Amniotic stem cell (primary cell): ENCODE measurements around the gene TRDMT1.
A peak's percentile ranks its signal among the peaks of the same experiment; 100 is the strongest.

Source experiments
- DNase-seq: peaks from one replicate; lab custom pipeline; 2025; lab: John Stamatoyannopoulos, UW

Gene TRDMT1

DNA sequence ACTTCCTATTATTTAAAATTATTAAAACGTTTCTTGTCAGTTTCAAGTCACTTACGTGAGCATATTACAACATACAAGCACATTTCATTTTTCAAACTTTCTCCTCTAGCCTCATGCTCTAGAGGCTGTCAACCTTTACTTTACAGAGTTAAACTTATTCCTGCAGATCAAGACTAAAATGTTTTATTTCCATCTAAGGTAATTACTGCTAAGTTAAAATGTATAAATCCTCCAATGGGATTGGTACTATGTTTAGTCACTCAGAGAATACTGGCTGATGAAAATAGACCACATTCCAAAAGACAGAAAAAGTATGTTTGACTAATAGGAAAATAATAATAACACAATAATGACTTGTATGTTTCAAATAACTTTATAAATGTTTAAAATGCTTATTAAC, 8.4 kb upstream of the TRDMT1 start:
- DNase-seq = no peak

DNA sequence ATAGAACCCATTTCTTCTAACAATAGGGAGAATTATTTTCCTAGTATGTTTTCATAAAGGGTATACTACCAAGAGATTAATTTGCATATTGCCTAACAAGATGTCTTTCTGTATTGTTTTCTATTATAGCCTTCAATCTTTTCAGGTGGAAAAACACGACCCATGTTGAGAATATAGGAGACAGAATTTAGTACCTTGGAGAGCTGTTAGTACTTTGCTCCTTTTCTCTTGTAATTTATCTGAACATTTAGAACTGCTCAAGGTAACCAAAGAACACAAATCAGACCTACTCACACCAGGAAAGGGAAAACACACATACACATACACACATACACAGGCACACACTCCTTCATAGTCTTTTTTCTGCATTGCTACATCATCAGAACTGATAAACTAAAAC, 7.8 kb upstream of the TRDMT1 start:
- DNase-seq = no peak

GRCh38 chr10:17208476-17208875, 7.0 kb upstream of the TRDMT1 start:
- DNase-seq = no peak

GRCh38 chr10:17206210-17206709, 4.8 kb upstream of the TRDMT1 start:
- peak; percentile 68 for DNase-seq

DNA sequence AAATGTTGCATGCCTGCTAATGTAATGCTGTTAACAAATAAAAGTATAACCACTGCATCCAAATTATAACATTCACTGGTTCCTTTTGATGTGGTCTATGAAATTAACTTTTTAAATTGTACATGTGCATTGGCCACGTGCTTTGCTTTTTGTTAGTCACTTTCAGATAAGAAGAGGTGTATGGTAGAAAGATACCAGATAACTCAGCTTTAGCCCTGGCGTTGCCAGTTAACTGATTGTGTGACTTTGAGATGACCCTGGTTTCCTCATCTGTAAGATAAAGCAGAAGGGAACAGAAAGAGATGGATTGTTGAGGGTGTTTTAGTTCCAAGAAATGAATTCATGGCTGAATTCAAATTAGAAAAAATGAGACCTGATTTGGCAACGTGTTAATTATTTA, 1.9 kb upstream of the TRDMT1 start:
- no peak for DNase-seq

DNA sequence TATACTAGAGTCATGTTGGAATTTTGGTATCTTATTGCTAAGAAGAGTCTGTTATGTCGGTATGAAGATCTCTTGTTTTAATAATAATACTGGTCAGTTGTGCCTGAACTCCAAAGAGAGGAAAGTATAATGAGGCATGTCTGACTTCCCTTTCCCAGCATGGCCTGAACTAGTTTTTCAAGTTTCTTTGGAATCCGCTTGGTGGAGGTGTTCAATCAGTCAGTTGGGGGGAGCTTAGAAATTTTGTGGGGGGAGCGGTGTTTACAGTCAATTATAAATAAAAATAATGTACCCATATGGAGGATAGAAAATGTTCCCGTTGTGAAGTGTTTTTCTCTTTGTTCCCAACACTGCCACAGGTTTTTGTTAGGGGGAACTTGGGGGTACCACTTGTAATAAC, 1.5 kb upstream of the TRDMT1 start:
- DNase-seq = no peak

GRCh38 chr10:17202506-17202905, 1.0 kb upstream of the TRDMT1 start:
- no peak for DNase-seq

GRCh38 chr10:17201794-17202116, 283 bp upstream of the TRDMT1 start:
- no peak for DNase-seq

DNA sequence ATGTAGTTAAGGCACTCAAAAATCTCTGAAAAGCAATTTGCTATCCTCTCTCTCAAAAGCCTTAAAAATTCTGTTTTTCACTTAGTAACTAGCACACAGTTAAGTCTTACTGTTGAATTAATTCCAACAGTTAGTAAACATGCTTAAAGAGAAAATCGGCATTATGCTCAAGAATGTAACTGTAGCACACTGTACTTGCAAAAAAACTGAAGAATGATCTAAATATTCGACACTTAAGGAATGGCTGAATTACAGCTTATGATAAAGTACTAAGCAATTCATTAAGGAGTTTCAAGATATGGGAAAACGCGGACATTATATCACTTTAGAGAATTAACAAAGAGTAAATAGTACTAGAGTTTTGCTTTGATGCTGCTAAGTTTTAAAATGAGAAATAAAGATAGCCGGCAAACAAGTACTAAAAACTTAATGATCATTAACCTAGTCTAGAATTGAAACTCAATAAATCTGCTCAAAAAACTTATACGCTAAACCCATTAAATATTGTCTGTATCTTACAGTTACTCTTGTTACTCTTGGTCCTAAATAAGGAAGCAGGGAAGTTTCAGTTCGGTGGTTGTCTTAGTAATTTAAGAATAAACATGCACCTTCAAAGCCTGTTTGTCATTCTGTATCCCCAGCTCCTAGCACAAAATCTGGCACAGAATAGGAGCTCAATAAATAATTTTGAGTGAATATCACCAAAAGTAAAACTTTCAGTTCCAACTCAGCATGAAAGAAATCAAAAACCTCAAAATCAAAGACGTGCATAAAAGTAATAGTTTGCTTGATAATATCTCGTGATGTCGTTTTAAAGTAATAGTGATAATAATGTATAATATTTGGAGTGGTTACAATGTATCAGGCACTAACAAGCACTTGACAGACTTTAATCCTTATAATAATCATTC, 1.2 kb downstream of the TRDMT1 start:
- no peak for DNase-seq

DNA sequence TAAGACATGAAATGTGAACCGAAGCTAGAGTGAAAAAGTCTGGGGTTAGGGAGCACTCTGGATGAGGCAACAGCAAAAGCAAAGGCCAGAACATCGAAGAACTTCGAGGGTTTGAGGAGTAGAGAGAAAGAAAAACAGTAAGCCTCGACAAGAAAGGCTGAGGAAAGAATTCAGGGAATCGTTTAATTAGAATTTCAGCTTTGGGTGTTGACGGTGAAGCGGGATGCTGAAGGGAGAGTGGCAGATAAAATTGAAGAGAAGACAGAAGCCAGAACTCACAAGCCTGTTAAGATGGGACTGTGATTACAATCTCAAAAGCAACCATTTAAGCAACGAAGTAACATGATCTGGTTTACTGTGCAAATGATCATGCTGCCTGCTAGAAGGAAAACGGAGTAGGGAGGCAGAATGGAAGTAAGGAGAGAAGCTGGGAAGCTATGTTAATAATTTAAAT, 2.1 kb downstream of the TRDMT1 start:
- DNase-seq = peak; percentile 12

- DNase-seq = no peak
These were observed 4.9 kb downstream of the TRDMT1 start for GRCh38 chr10:17196573-17196972.

DNA sequence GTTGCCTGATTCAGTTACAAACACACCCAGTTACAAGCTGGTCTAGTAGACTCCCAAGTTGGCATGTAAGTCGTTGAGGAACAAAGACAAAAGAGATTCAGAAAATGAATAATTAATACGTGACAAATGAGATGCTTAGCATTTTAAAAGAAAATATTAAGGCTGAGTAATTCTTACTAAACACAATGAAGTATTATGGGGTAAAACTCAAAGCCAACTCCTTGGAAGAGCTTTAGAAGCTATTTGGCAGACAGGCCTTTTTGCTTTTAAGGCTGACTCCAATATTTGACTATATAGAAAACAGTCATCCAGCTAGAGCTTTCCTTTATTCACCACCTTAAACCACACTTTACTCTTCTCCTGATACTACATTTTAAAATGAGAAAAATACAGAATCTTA, 5.4 kb downstream of the TRDMT1 start:
- no peak for DNase-seq

DNA sequence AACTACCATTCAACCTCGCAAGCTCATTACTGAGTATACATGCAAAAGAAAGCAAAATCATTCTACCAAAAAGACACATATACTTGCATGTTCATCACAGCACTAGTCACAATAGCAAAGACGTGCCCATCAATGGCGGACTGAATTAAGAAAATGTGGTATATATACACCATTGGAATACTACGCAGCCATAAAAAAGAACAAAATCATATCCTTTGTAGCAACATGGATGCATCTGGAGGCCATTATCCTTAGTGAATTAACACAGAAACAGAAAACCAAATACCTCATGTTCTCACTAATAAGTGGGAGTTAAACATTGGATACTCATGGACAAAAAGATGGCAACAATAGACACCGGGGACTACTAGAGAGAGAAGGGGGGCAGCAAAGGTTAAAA, 6.4 kb downstream of the TRDMT1 start:
- DNase-seq = no peak

DNA sequence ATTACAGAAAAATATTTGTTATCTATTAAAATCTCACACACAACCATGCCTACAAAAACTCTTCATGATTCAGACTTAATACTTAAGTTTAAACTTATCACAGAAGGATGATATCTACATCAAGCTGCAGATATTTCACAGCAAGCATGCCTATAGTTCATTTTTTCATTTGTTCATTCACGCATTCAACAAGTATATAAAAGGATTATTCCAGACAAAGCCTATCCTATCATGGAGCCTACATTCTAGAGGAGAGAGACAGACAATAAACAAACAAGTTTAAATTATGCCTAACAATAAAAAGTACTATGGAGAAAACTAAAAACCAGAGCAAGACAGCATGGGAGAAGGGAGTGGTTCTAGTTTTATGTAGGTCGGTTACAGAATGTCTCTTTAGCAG, 10.9 kb downstream of the TRDMT1 start:
- no peak for DNase-seq

DNA sequence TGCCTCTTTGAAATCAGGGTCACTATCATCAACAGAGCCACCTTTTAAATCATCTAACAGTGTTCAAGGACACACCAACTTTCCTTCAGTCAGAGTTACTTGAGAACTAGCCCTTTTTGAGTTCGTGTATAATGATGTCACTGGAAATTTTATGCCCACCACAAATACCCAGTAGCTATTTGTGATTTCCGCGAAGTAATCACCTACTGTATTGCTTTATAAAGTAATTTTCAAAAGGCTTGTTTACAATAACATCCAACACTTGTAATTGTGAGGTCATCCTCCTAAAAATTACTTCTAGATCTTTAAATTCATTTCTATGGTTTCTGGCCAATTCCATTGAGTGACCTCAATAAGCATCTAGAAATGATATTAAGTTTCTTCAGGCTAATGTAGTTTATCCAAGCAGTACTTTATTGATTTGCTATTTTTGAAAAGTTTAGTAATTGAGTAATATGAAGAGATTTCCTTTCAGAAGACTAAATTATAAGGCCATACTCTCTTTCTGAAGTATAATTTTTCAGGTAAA, 12.8 kb downstream of the TRDMT1 start:
- DNase-seq = no peak

GRCh38 chr10:17185873-17186272, 15.6 kb downstream of the TRDMT1 start:
- no peak for DNase-seq

DNA sequence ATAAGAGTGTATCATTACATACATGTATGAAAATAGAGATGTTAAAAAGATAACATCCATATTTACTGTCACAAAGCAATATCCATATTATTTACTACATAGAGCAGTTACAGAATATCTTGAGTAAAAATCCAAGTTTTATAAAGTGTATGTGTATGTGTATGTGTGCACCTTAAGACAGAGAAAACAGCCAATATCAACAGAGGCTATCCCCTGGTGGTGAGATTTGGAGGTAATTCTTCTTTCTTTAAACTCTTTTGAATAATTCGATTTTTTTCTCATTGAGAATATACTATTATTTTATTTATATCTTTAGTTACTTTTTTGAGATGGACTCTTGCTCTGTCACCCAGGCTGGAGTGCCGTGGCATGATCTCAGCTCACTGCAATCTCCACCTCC, 18.4 kb downstream of the TRDMT1 start:
- no peak for DNase-seq

- no peak for DNase-seq
These were observed 19.7 kb downstream of the TRDMT1 start for GRCh38 chr10:17181751-17182150.

- DNase-seq = no peak
These were observed 20.4 kb downstream of the TRDMT1 start for GRCh38 chr10:17181110-17181509.

GRCh38 chr10:17179002-17179401, 22.5 kb downstream of the TRDMT1 start:
- no peak for DNase-seq

DNA sequence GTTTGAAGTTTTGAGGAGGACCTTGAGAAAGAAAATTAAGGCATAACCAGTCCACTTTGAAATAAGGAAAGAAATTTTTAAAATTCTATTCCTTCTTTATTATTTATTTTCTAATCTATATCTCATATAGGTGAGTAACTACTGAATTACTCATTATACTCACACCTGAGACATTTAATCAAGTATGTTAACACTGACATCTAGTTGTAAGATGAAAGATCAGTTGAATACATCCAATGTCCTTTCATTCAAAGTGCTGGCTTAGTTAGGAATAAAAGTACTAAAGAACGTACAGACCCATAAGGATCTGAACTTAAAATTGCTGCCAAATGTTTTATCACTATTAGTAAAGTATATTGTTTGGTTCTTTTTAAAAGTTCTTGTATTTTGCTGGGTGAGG, 23.5 kb downstream of the TRDMT1 start:
- no peak for DNase-seq

GRCh38 chr10:17177014-17177413, 24.5 kb downstream of the TRDMT1 start:
- no peak for DNase-seq

DNA sequence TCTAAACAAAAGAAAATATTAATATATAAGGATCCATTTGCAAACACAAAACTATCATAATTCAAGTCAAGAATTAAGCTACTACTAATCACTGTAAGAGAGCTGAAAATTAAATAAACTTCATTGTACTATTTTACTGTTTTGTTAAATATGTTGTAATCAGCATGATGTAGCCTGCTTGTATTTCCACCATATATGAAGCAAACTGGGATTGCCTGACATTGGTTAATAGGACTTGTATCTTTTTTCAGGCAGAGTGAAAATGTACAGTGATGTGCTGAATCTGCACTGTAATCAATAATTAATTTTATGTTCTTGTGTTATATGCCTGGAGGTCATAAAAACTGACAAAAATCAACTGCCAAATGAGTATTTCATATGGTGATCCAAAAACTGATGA, 25.4 kb downstream of the TRDMT1 start:
- DNase-seq = no peak

- no peak for DNase-seq
These were observed 25.9 kb downstream of the TRDMT1 start for GRCh38 chr10:17175551-17175950.
